Measurements from ENCODE around the gene TMEM147. TPM values are rescaled to one million over a fixed set of nuclear protein-coding genes. Genes with fewer than 3 reads are reported as not detected.

TMEM147 gene
- total and polyA plus RNA-seq, 4 donors = 18.1 to 97.4 (median 44.7) TPM

- Histone ChIP-seq H3K27me3 (ENCODE audit: control insufficient read depth in 4 of 4, insufficient read depth in 4 of 4, low read length in 3 of 4) (peaks cover 0 to 7% (median 3%) of the 10 kb centered on the region in 4 donors), H3K36me3 (ENCODE audit: control insufficient read depth in 4 of 4, insufficient read depth in 3 of 4, low read depth in 1 of 4, low read length in 3 of 4) (no peaks in the 10 kb centered on the region), H3K9me3 (ENCODE audit: control insufficient read depth in 4 of 4, low read length in 3 of 4) (no peaks in the 10 kb centered on the region), H3K27ac (ENCODE audit: low read depth in 1 of 2, low read length in 2 of 2) (no peak overlapping the region), H3K4me3 (ENCODE audit: low read depth in 1 of 3, low read length in 3 of 3) (no peak overlapping the region), H3K9ac (ENCODE audit: low read depth in 1 of 2, low read length in 2 of 2) (no peak overlapping the region), H3K4me1 (ENCODE audit: control insufficient read depth in 4 of 4, insufficient read depth in 4 of 4, low read length in 3 of 4) (peaks cover 0 to 7% (median 4%) of the 10 kb centered on the region in 4 donors)
- WGBS = 59% methylated on average over 17 of the region's 17 CpGs
- DNase-seq (ENCODE audit: low spot score) = no peak
- no peak for TF ChIP-seq NR2F2 (IDR thresholded peaks at IDR 0.05)
- no peak for TF ChIP-seq TAF1 (conservative IDR thresholded peaks at IDR 0.05)
- no peak for TF ChIP-seq YY1 (IDR thresholded peaks at IDR 0.05)
- no peak for TF ChIP-seq HNF4G (IDR thresholded peaks at IDR 0.05)
- no peak for TF ChIP-seq RAD21 (IDR thresholded peaks at IDR 0.05)
- no peak for TF ChIP-seq RXRA (IDR thresholded peaks at IDR 0.05)
- TF ChIP-seq MAX (IDR thresholded peaks at IDR 0.05) = no peak
- TF ChIP-seq HNF4A (conservative IDR thresholded peaks at IDR 0.05) = no peak
- TF ChIP-seq CTCF (IDR thresholded peaks at IDR 0.05; ENCODE audit: low read depth, low read length, missing input control) = no peak
- no peak for TF ChIP-seq ZBTB33 (IDR thresholded peaks at IDR 0.05)
- no peak for TF ChIP-seq GABPA (IDR thresholded peaks at IDR 0.05 in 1 of 2, conservative IDR thresholded peaks at IDR 0.05 in 1 of 2)
- TF ChIP-seq EGR1 (IDR thresholded peaks at IDR 0.05; ENCODE audit: low read depth in 2 of 2) = no peak
- TF ChIP-seq ATF3 (IDR thresholded peaks at IDR 0.05) = no peak
- TF ChIP-seq FOXA2 (IDR thresholded peaks at IDR 0.05) = no peak
- TF ChIP-seq SP1 (IDR thresholded peaks at IDR 0.05) = no peak
Measured at GRCh38 chr19:35562336-35562735, 16.9 kb downstream of the TMEM147 start.

- Histone ChIP-seq H3K9me3 (ENCODE audit: control insufficient read depth in 4 of 4, low read length in 3 of 4) (no peaks in the 10 kb centered on the region), H3K27me3 (ENCODE audit: control insufficient read depth in 4 of 4, insufficient read depth in 4 of 4, low read length in 3 of 4) (peaks cover 0 to 7% (median 3%) of the 10 kb centered on the region in 4 donors), H3K4me1 (ENCODE audit: control insufficient read depth in 4 of 4, insufficient read depth in 4 of 4, low read length in 3 of 4) (peaks cover 0 to 7% (median 4%) of the 10 kb centered on the region in 4 donors), H3K36me3 (ENCODE audit: control insufficient read depth in 4 of 4, insufficient read depth in 3 of 4, low read depth in 1 of 4, low read length in 3 of 4) (no peaks in the 10 kb centered on the region), H3K9ac (ENCODE audit: low read depth in 1 of 2, low read length in 2 of 2) (no peak overlapping the region), H3K4me3 (ENCODE audit: low read depth in 1 of 3, low read length in 3 of 3) (no peak overlapping the region), H3K27ac (ENCODE audit: low read depth in 1 of 2, low read length in 2 of 2) (no peak overlapping the region)
- DNase-seq (ENCODE audit: low spot score) = no peak
- TF ChIP-seq ATF3 (IDR thresholded peaks at IDR 0.05) (no peak), JUND (IDR thresholded peaks at IDR 0.05) (no peak)
- WGBS = 68% methylated on average over 2 of the region's 2 CpGs
Measured at GRCh38 chr19:35562776-35563175, 17.4 kb downstream of the TMEM147 start.
